ENCODE measurements around the gene PNKP.

- TF ChIP-seq XRCC4 (IDR thresholded peaks at IDR 0.05; ENCODE audit: extremely low read depth, insufficient read depth, insufficient read length) (no peak), RBBP5 (IDR thresholded peaks at IDR 0.05; ENCODE audit: borderline replicate concordance, insufficient read depth, low read length, poor library complexity, severe bottlenecking) (no peak), RFX5 (IDR thresholded peaks at IDR 0.05; ENCODE audit: low read depth, low read length) (no peak), POLR2AphosphoS5 (IDR thresholded peaks at IDR 0.05; ENCODE audit: control insufficient read depth, insufficient read depth, low read depth, low read length) (no peak)
Measured at GRCh38 chr19:49836176-49837008, 31.0 kb downstream of the PNKP start.
